ENCODE measurements around the gene CASTOR1.

The CASTOR1 gene

DNA sequence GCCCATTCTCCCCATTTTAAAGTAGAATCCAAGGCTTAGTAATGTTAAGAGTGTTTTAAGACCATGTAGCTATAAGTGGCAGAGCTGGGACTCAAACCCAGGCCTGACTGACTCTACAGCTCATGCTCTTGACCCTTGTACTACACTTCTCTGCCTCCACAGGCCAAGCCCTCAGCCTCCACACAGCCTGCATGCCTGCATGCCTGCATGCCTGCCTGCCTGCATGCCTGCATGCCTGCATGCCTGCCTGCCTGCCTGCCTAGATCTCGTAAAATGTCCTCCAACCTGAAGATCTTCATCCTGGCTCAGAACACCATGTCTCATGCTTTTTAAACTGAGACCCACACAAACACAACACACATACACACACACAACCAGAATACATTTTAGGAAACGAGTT, 18.8 kb upstream of the CASTOR1 start:
- Histone ChIP-seq H3K27me3 (ENCODE audit: insufficient read depth, low read length) (no peaks in the 10 kb centered on the region), H3K27ac (ENCODE audit: low read depth, low read length) (no peak overlapping the region), H3K4me3 (ENCODE audit: low read depth, low read length) (no peak overlapping the region), H3K36me3 (ENCODE audit: insufficient read depth, low read length) (no peaks in the 10 kb centered on the region), H3K79me2 (ENCODE audit: control insufficient read depth, insufficient read depth, low read length, unreplicated experiment) (peaks cover 40% of the 10 kb centered on the region), H3K4me1 (ENCODE audit: control insufficient read depth, insufficient read depth, low read length, unreplicated experiment) (peaks cover 56% of the 10 kb centered on the region), H2AFZ (ENCODE audit: low read length, unreplicated experiment) (no peak overlapping the region)

DNA sequence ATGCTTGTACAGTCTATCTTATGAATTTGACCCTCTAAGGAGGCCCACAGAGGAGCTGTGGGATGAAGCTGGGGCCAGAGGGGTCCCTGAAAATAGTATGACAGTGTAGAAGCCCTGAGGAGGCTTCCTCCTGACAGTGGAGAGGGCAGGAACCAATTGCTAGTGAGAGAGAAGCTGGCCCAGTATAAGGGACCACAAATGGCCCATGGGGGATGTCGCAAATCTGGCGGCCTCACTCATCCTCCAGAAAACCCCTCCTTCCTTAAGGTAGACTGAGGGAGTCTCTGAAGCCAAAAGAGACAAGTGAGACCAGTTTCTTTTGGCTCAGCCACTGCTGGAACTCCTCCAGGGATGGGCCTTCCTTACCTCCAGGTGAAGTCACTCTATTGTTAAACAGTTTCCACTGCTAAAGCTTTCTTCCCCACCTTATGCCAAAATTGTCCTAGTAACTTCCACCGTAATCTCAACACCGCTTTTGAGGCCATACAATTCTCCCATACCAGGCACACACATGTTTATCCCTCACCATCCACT, 17.8 kb upstream of the CASTOR1 start:
- H3K79me2 ChIP-seq (ENCODE audit: control insufficient read depth, insufficient read depth, low read length, unreplicated experiment) = peaks cover 40% of the 10 kb centered on the region
- no peak overlapping the region for H3K4me3 ChIP-seq (ENCODE audit: low read depth, low read length)
- no peaks in the 10 kb centered on the region for H3K27me3 ChIP-seq (ENCODE audit: insufficient read depth, low read length)
- peaks cover 52% of the 10 kb centered on the region for H3K4me1 ChIP-seq (ENCODE audit: control insufficient read depth, insufficient read depth, low read length, unreplicated experiment)
- H3K27ac ChIP-seq (ENCODE audit: low read depth, low read length) = no peak overlapping the region
- H2AFZ ChIP-seq (ENCODE audit: low read length, unreplicated experiment) = no peak overlapping the region
- no peaks in the 10 kb centered on the region for H3K36me3 ChIP-seq (ENCODE audit: insufficient read depth, low read length)

DNA sequence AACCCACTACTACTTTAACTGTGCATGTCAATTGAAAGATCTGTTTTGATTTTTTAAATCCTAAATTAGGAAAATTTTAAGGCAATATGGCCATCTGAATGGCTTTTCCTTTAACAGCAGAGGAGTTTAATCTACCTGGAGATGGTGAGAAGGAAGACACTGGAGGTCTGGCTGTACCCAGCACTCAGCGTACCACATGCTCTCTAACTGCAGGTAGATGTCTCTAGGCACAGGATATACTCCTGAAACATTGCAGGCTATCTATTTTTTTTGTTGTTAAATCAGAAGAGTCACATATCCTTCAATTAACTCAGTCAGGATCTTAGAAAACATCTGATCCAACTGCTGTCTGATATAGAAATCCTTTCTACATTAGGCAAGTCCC, 17.3 kb upstream of the CASTOR1 start:
- H2AFZ ChIP-seq (ENCODE audit: low read length, unreplicated experiment) = no peak overlapping the region
- H3K79me2 ChIP-seq (ENCODE audit: control insufficient read depth, insufficient read depth, low read length, unreplicated experiment) = peaks cover 40% of the 10 kb centered on the region
- no peak overlapping the region for H3K27ac ChIP-seq (ENCODE audit: low read depth, low read length)
- H3K36me3 ChIP-seq (ENCODE audit: insufficient read depth, low read length) = no peaks in the 10 kb centered on the region
- H3K27me3 ChIP-seq (ENCODE audit: insufficient read depth, low read length) = no peaks in the 10 kb centered on the region
- peaks cover 53% of the 10 kb centered on the region for H3K4me1 ChIP-seq (ENCODE audit: control insufficient read depth, insufficient read depth, low read length, unreplicated experiment)
- no peak overlapping the region for H3K4me3 ChIP-seq (ENCODE audit: low read depth, low read length)

DNA sequence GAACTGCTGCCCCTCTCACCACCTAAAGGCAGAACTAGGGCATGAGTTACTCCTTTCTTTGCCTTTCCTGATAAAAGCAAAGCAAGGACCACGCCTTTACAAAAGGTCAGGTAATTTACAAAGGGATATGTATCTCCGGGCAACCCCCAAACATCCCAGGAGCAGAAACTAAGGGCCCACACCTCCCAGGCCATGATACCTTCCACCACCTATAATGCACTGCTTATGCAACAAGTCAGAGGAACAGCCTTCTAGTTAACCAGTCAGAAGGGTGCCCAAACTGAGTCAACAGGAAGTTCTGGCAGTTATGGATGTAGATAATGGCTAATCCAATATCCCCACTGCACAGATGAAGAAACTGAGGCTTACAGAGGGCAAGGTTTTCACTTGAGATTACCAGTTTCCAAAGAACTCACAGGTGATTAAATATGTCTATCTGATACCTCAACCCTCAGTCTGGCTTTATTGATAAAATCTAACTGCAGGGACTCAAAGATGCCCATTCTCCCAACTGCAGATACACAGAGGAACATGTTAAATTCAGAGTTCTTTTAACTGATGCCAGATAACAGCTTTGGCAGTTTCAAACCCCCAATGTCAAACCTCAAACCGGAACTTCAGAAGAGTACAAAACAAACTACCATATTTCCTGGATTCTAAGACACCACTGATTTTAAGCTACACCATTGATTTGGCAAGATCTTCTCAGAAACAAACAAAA, 16.8 kb upstream of the CASTOR1 start:
- no peak overlapping the region for H3K4me3 ChIP-seq (ENCODE audit: low read depth, low read length)
- 0 out of 2 replicates have a peak overlapping the region, but pooled peaks have one; percentile 36 for H3K27ac ChIP-seq (ENCODE audit: low read depth, low read length)
- no peak overlapping the region for H2AFZ ChIP-seq (ENCODE audit: low read length, unreplicated experiment)
- no peaks in the 10 kb centered on the region for H3K36me3 ChIP-seq (ENCODE audit: insufficient read depth, low read length)
- H3K79me2 ChIP-seq (ENCODE audit: control insufficient read depth, insufficient read depth, low read length, unreplicated experiment) = peaks cover 39% of the 10 kb centered on the region
- H3K27me3 ChIP-seq (ENCODE audit: insufficient read depth, low read length) = no peaks in the 10 kb centered on the region
- peaks cover 49% of the 10 kb centered on the region for H3K4me1 ChIP-seq (ENCODE audit: control insufficient read depth, insufficient read depth, low read length, unreplicated experiment)

DNA sequence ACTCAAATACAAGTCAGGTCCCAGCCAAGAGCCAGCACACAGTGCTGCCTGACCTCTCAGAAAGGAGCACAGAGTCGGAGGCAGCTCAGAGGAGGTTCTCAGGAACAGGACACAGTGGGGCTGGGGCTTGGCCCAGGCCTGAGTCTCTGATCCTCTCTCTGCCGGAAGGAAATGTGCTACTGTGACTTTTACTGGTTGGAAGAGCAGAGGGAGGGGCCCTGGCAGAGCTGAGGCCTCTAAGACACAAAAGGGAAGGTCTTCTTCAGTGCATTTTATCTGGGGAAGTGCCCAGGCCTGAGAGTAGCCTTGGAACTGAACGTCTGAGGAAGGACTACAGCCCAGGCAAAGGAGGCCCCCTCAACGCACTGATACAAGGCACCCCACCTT, 16.2 kb upstream of the CASTOR1 start:
- no peak overlapping the region for H2AFZ ChIP-seq (ENCODE audit: low read length, unreplicated experiment)
- H3K79me2 ChIP-seq (ENCODE audit: control insufficient read depth, insufficient read depth, low read length, unreplicated experiment) = peaks cover 33% of the 10 kb centered on the region
- peak overlapping the region; percentile 36 for H3K27ac ChIP-seq (ENCODE audit: low read depth, low read length)
- no peaks in the 10 kb centered on the region for H3K36me3 ChIP-seq (ENCODE audit: insufficient read depth, low read length)
- no peak overlapping the region for H3K4me3 ChIP-seq (ENCODE audit: low read depth, low read length)
- H3K4me1 ChIP-seq (ENCODE audit: control insufficient read depth, insufficient read depth, low read length, unreplicated experiment) = peaks cover 44% of the 10 kb centered on the region
- no peaks in the 10 kb centered on the region for H3K27me3 ChIP-seq (ENCODE audit: insufficient read depth, low read length)

DNA sequence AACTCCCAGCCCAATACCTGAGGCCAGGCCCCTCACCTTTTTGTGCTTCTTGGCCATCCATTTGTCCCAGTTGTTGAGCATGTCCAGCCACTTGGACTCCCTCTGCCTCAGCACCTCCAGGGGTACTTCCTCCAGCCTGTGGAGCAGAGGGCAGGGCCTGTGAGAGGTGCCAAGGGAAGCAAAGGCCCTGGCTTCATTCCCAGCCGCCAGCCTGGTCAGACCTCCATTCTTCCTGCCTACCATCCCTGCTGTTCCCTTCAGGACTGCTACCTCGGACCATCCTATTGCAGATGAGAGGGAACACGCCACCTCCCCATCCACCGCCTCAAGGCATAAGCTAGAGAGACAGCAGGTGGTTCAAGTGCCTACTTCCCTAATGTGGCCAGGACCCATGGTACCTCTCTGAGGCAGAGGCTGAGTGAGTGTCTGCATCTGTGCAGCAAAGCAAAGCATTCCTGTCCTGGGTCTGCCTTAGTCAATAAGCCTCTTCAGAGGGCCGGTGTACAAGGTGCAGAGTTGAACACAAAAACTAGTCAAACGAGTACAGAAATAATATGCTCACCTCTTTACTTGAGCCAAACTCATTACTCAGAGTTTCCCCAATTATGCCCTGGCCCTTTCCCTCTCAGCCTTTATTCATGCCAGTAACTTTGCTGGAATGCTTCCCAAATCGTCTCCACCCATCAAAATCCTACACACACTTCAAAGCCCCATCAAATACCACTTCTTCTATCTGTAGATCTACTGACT, 15.4 kb upstream of the CASTOR1 start:
- H3K4me1 ChIP-seq (ENCODE audit: control insufficient read depth, insufficient read depth, low read length, unreplicated experiment) = peaks cover 39% of the 10 kb centered on the region
- H3K27ac ChIP-seq (ENCODE audit: low read depth, low read length) = peak overlapping the region; percentile 36
- no peaks in the 10 kb centered on the region for H3K36me3 ChIP-seq (ENCODE audit: insufficient read depth, low read length)
- peaks cover 25% of the 10 kb centered on the region for H3K79me2 ChIP-seq (ENCODE audit: control insufficient read depth, insufficient read depth, low read length, unreplicated experiment)
- no peak overlapping the region for H3K4me3 ChIP-seq (ENCODE audit: low read depth, low read length)
- no peaks in the 10 kb centered on the region for H3K27me3 ChIP-seq (ENCODE audit: insufficient read depth, low read length)
- H2AFZ ChIP-seq (ENCODE audit: low read length, unreplicated experiment) = no peak overlapping the region

DNA sequence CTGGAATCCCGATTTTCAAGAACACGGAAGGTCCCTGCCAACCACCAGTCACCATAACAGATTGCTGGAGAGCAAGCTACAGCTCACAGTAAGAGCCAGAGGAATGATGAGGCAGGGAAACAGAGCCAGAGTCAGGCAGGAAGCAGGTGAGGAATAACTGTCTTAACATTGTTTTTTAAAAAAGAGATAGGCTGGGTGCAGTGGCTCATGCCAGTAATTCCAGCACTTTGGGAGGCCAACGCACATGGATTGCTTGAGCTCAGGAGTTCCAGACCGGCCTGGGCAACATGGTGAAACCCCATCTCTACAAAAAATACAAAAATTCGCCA, 13.5 kb upstream of the CASTOR1 start:
- Histone ChIP-seq H3K27me3 (ENCODE audit: insufficient read depth, low read length) (no peaks in the 10 kb centered on the region), H3K4me1 (ENCODE audit: control insufficient read depth, insufficient read depth, low read length, unreplicated experiment) (peaks cover 39% of the 10 kb centered on the region), H2AFZ (ENCODE audit: low read length, unreplicated experiment) (no peak overlapping the region), H3K27ac (ENCODE audit: low read depth, low read length) (peak overlapping the region; percentile 39), H3K4me3 (ENCODE audit: low read depth, low read length) (no peak overlapping the region), H3K79me2 (ENCODE audit: control insufficient read depth, insufficient read depth, low read length, unreplicated experiment) (peaks cover 14% of the 10 kb centered on the region), H3K36me3 (ENCODE audit: insufficient read depth, low read length) (no peaks in the 10 kb centered on the region)

DNA sequence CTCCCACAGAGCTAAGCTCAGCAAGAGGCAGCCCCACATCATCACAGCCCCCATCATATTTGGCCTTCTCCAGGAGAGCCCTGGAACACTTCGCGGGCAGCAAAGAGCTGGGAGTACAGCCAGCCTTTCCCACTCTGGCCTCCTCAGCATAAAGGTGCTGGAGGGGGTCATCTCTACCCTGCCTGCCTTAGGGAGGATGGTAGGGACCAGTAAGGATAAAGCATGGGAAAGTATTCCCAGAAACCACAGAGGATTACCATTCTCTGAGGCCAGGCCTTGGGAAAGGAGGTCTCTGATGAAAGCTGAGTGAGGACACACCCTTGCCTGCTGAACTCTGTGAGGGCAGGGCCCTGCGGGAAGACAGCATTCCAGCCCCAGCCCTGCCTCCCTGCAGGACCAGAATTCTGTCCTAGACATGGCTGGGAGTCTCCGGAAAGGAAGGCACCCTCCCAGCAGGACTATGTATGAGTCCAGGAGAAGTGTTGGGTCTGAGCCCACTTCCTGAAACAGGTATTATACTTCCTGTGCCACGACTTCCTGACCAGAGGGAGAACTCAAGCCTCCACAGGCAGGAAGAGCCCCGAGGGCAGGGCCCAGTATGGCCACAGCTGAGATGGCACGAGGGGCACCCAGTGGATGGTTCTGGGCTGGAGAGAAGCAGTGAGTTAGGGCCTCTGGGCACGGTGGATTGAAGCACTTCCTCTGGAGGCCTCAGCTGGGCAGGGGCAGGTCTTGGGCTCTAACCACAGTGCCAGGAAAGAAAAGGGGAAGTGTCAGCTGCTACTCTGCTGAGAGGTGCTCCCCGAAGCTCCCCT, 12.9 kb upstream of the CASTOR1 start:
- Histone ChIP-seq H3K79me2 (ENCODE audit: control insufficient read depth, insufficient read depth, low read length, unreplicated experiment) (peaks cover 14% of the 10 kb centered on the region), H3K4me3 (ENCODE audit: low read depth, low read length) (no peak overlapping the region), H3K27me3 (ENCODE audit: insufficient read depth, low read length) (no peaks in the 10 kb centered on the region), H3K36me3 (ENCODE audit: insufficient read depth, low read length) (no peaks in the 10 kb centered on the region), H3K4me1 (ENCODE audit: control insufficient read depth, insufficient read depth, low read length, unreplicated experiment) (peaks cover 39% of the 10 kb centered on the region), H3K27ac (ENCODE audit: low read depth, low read length) (peak overlapping the region; percentile 39), H2AFZ (ENCODE audit: low read length, unreplicated experiment) (no peak overlapping the region)

DNA sequence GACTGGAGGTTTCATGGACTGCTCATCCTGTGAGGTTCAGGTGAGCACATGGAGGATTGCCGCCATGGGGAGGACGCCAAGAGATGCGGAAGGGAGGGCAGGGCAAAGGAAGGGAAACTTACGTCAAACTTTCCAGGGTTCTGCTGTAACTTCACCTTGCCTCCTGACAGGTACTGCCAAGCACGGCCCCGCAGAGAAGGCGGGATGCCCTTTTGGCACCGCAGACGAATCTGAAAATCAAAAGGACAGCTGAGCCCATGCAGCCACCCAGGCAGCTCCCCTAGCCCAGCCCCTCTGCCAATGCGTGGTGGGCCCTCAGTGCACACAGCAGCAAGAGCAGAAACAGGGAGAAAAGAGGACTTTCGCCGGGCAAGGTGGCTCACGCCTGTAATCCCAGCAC, 10.0 kb upstream of the CASTOR1 start:
- Histone ChIP-seq H3K27me3 (ENCODE audit: insufficient read depth, low read length) (no peaks in the 10 kb centered on the region), H2AFZ (ENCODE audit: low read length, unreplicated experiment) (no peak overlapping the region), H3K36me3 (ENCODE audit: insufficient read depth, low read length) (no peaks in the 10 kb centered on the region), H3K27ac (ENCODE audit: low read depth, low read length) (no peak overlapping the region), H3K4me3 (ENCODE audit: low read depth, low read length) (no peak overlapping the region), H3K4me1 (ENCODE audit: control insufficient read depth, insufficient read depth, low read length, unreplicated experiment) (peaks cover 15% of the 10 kb centered on the region), H3K79me2 (ENCODE audit: control insufficient read depth, insufficient read depth, low read length, unreplicated experiment) (peaks cover 5% of the 10 kb centered on the region)

DNA sequence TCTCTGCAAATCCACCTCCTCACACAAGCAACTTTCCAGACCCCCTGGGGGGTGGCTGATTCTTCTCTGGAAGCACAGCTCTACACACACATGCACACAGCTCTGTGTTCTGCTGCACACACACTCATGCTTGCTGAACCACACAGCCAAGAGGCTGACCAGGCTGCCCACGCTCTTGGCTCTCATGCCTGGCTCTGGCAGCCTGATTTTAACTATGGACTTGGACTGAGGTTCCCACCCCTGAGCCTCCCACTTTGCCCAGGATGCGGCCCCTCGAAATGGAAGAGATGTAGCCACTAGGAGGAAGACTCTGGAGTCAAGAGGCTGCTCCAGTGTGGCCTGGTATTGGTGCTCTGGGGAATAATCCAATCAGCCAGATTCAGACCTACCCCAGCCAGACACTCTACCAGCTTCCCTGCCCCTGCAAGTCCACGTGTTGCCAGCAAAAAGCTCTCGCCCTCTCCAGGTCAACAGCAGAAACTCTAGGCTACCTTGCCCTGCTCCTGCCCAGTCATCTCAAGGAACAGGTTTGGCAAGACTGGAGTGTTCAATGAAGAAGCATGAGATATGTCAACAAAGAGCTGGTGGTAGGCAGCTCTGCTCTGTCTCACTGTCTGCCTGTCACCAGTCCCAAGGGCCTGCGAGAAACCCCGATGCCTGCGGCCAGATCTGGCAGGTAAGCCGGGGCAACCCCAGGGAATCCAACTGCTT, 8.8 kb upstream of the CASTOR1 start:
- no peaks in the 10 kb centered on the region for H3K27me3 ChIP-seq (ENCODE audit: insufficient read depth, low read length)
- H3K36me3 ChIP-seq (ENCODE audit: insufficient read depth, low read length) = no peaks in the 10 kb centered on the region
- H2AFZ ChIP-seq (ENCODE audit: low read length, unreplicated experiment) = no peak overlapping the region
- H3K79me2 ChIP-seq (ENCODE audit: control insufficient read depth, insufficient read depth, low read length, unreplicated experiment) = no peaks in the 10 kb centered on the region
- H3K4me1 ChIP-seq (ENCODE audit: control insufficient read depth, insufficient read depth, low read length, unreplicated experiment) = peaks cover 11% of the 10 kb centered on the region
- no peak overlapping the region for H3K4me3 ChIP-seq (ENCODE audit: low read depth, low read length)
- H3K27ac ChIP-seq (ENCODE audit: low read depth, low read length) = no peak overlapping the region
